NOMO-1 treated with DMSO at 0.1 percent for 48 hours (cell line): ENCODE results near the gene MINAR2.
A peak's percentile ranks its signal among the peaks of the same experiment; 100 is the strongest.

Experiments
- DNase-seq: peaks from one replicate; lab custom pipeline; 2025; ENCODE audit not compliant: unreplicated experiment; lab: John Stamatoyannopoulos, UW

MINAR2 gene

GRCh38 chr5:129771058-129771838 lies 23.4 kb downstream of the MINAR2 start:
- DNase-seq = peak; percentile 51

- no peak for DNase-seq
These were observed 25.5 kb downstream of the MINAR2 start for GRCh38 chr5:129773376-129773775.

GRCh38 chr5:129781594-129781993 lies 33.7 kb downstream of the MINAR2 start:
- no peak for DNase-seq

GRCh38 chr5:129803403-129803802 lies 55.5 kb downstream of the MINAR2 start:
- no peak for DNase-seq

GRCh38 chr5:129804705-129805104 lies 56.8 kb downstream of the MINAR2 start:
- DNase-seq = no peak

- no peak for DNase-seq
These were observed 59.4 kb downstream of the MINAR2 start for GRCh38 chr5:129807162-129807814.
